Activated T-helper 17 cell treated with anti-CD3 and anti-CD28 coated beads, Interleukin-2, amount 50 U/mL, for 72 hours (primary cell): ENCODE data around the gene KRTAP4-6. TPM values are rescaled to one million over a fixed set of nuclear protein-coding genes. Genes with fewer than 3 reads are reported as not detected.
"Not testable (repeated sequence)": the region's sequence is repeated elsewhere in the genome, so short reads cannot be mapped to it uniquely, and the experiment has no call there.

Experiments used
- ATAC-seq: fragments of 150-1000 bp; cut with Tn5 transposase; replicated peaks from 2 replicates; pipeline ENCODE4 v1.10.0; 2021; ENCODE audit warnings: mild to moderate bottlenecking, moderate library complexity
- H3K27ac Mint-ChIP-seq: one replicate; pipeline ENCODE4 v1.8.0; 2022; ENCODE audit warnings: mixed read lengths
- H3K27me3 Mint-ChIP-seq: one replicate; pipeline ENCODE4 v1.8.0; 2022; ENCODE audit warnings: mixed read lengths
- H3K36me3 Mint-ChIP-seq: one replicate; pipeline ENCODE4 v1.8.0; 2022; ENCODE audit warnings: low read depth, mild to moderate bottlenecking, mixed read lengths
- H3K4me1 Mint-ChIP-seq: one replicate; pipeline ENCODE4 v1.8.0; 2022; ENCODE audit warnings: mixed read lengths
- H3K4me3 Mint-ChIP-seq: one replicate; pipeline ENCODE4 v1.8.0; 2022; ENCODE audit warnings: mild to moderate bottlenecking, mixed read lengths
- H3K9me3 Mint-ChIP-seq: one replicate; pipeline ENCODE4 v1.8.0; 2022; ENCODE audit warnings: mixed read lengths
- total RNA-seq, 2 donors: library from RNA; stranded (reverse); gene quantifications; one replicate each; pipeline ENCODE4 v1.2.3, GENCODE V29; 2022

KRTAP4-6 gene
- total RNA-seq = not detected

DNA sequence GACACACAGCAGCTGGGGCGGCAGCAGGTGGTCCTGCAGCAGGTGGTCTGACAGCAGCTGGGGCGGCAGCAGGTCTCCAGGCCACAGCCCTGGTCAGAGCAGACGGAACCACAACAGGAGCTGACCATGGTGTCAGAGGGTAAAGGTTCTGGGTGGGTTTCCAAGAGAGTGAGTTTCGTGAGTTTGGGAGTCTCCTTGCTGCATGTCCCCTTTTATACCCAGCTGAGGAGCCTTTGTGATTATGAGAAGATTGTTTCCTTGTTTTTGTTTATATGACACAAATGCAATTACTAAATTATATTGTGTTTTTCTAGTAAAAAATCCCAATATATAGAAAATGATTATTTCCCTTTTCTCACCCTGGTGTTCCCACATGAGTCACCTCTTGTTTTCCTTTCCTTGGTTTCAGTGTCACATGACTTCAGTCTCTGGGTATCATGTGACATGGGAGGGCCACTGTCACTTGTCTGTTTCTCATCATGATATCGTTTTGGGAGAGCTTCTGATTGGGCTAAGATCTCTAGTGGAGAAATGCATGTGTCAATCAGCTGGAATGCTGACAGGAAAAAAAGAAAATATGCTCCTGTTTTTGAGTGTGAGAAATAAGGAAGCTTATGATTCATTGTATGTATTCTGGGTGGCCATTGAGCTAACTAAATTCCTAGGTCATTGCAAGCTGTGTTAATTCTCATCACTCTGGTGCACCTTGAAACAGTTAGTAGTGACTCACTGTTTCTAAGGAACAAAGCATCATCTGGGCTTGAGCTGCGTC lies at the start of gene KRTAP4-6:
Gene KRTAP4-6, minus strand, starts transcription at position 185 of the 772 bp plus-strand sequence. Its CDS starts 57 bp downstream, at position 128.
- H3K27me3 Mint-ChIP-seq = no peaks in the 10 kb centered on the region
- peaks cover 23% of the 10 kb centered on the region for H3K9me3 Mint-ChIP-seq
- H3K4me3 Mint-ChIP-seq = no peak within 1 kb of the TSS
- no peaks in the 10 kb centered on the region for H3K36me3 Mint-ChIP-seq
- ATAC-seq = peak; percentile 19
- H3K27ac Mint-ChIP-seq = no peak within 1 kb of the TSS
- no peaks in the 10 kb centered on the region for H3K4me1 Mint-ChIP-seq

DNA sequence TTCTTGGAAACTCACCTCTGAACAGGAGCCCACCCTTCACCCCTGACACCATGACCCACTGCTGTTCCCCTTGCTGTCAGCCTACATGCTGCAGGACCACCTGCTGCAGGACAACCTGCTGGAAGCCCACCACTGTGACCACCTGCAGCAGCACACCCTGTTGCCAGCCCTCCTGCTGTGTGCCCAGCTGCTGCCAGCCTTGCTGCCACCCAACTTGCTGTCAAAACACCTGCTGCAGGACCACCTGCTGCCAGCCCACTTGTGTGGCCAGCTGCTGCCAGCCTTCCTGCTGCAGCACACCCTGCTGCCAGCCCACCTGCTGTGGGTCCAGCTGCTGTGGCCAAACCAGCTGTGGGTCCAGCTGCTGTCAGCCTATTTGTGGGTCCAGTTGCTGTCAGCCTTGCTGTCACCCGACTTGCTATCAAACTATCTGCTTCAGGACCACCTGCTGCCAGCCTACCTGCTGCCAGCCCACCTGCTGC lies 49.5 kb upstream of the KRTAP4-6 start, which contains the start of gene KRTAP9-1:
Gene KRTAP9-1, plus strand, starts transcription at position 51 of the 482 bp plus-strand sequence. Its CDS starts 0 bp downstream, at position 51.
- not testable (repeated sequence) for H3K27ac Mint-ChIP-seq, H3K4me3 Mint-ChIP-seq, H3K27me3 Mint-ChIP-seq, H3K9me3 Mint-ChIP-seq, ATAC-seq, H3K4me1 Mint-ChIP-seq, H3K36me3 Mint-ChIP-seq

DNA sequence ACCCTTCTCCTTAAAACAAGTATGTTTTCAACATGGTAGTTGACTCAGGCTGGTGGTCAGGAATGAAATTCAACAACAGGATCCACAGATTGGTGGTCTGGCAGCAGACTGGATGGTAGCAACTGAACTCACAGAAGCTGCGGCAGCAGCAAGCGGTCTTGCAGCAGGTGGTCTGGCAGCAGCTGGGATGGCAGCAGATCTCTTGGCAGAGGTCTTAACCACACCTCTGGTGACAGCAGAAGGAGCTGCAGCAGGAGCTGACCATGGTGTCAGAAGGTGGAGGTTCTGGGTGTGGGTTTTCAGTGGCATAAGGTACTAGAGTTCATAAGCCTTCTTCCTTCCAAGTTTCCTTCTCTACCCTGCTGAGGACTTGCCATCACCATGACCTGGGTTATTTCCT lies 46.5 kb upstream of the KRTAP4-6 start:
- no peaks in the 10 kb centered on the region for H3K36me3 Mint-ChIP-seq
- no peaks in the 10 kb centered on the region for H3K4me1 Mint-ChIP-seq
- no peak overlapping the region for H3K27ac Mint-ChIP-seq
- ATAC-seq = no peak
- no peaks in the 10 kb centered on the region for H3K9me3 Mint-ChIP-seq
- H3K27me3 Mint-ChIP-seq = peaks cover 14% of the 10 kb centered on the region
- H3K4me3 Mint-ChIP-seq = no peak overlapping the region

DNA sequence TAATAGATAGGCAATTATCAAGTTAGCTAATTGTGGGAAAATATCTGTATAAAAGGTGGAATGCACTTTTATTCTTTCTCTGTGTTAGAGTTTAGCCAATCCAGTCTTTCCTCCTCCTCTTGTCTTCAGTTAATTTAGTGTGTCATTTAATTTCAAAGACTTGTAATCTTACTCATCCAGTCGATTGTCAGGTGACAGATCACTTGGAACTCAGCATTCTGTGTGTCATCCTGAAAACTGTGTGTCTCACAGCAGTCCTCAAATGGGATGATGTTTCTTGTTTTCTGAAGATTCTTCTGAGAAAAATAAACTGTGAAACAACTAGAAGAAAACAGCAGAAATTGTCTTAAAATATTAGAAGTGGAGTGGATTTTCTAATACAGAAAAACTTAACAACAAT lies 44.7 kb upstream of the KRTAP4-6 start:
- no peaks in the 10 kb centered on the region for H3K4me1 Mint-ChIP-seq
- peaks cover 9% of the 10 kb centered on the region for H3K27me3 Mint-ChIP-seq
- H3K4me3 Mint-ChIP-seq = no peak overlapping the region
- no peak overlapping the region for H3K27ac Mint-ChIP-seq
- ATAC-seq = no peak
- no peaks in the 10 kb centered on the region for H3K36me3 Mint-ChIP-seq
- no peaks in the 10 kb centered on the region for H3K9me3 Mint-ChIP-seq

DNA sequence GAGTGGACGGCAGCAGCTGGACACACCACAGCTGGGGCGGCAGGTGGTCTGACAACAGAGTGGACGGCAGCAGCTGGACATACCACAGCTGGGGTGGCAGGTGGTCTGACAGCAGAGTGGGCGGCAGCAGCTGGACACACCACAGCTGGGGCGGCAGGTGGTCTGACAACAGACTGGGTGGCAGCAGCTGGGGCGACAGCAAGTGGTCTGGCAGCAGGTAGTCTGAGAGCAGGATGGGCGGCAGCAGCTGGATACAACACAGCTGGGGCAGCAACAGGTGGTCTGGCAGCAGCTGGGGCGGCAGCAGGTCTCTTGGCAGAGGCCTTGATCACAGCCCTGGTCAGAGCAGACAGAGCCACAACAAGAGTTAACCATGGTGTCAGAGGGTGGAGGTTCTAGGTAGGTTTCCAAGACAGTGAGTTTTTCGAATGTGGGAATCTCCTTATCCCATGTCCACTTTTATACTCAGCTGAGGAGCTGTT lies 44.2 kb upstream of the KRTAP4-6 start, which contains the start of gene KRTAP4-1:
Gene KRTAP4-1, minus strand, starts transcription at position 432 of the 482 bp plus-strand sequence. Its CDS starts 57 bp downstream, at position 375.
- Mint-ChIP-seq H3K4me1 (no peaks in the 10 kb centered on the region), H3K9me3 (no peaks in the 10 kb centered on the region), H3K36me3 (no peaks in the 10 kb centered on the region), H3K4me3 (no peak within 1 kb of the TSS), H3K27ac (no peak within 1 kb of the TSS), H3K27me3 (peaks cover 9% of the 10 kb centered on the region)
- ATAC-seq = no peak

DNA sequence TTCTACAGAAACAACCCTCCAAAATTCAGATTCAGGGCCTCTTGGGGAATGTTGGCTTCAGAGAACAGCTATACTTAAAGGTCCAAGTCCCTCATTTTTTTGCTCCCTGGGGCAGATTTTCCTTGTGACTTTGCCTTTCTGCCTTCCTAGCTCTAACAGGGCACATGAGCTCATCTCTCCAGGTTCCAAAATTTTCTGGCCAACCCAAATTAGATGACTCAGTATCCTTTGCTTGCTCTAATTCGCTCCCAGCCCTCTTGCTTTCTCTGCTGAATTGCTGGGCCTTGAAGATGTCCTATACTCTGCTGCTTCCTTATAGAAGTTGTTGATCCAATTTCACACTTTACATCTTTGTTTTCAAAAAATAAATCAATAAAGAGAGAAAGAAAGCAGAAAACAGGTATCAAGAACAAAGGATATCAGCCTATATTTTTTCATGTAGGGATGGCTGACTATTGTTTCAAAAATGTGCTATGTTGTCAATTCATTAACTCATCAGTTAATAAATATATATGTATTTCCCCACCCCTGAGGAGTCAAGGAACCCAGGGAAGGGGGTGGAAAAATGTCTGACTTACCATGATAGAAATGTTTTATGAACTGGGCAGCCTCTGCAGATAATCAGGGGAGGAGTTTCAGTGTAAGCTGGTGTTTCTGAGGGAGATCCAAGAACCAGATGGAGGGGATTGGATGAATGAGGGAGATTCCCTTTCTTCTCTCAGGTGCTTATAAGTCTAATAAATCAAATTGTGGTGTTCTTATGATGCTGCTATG lies 38.7 kb upstream of the KRTAP4-6 start:
- no peaks in the 10 kb centered on the region for H3K9me3 Mint-ChIP-seq
- peak; percentile 26 for ATAC-seq
- no peak overlapping the region for H3K27ac Mint-ChIP-seq
- peaks cover under 1% of the 10 kb centered on the region for H3K27me3 Mint-ChIP-seq
- H3K36me3 Mint-ChIP-seq = no peaks in the 10 kb centered on the region
- no peaks in the 10 kb centered on the region for H3K4me1 Mint-ChIP-seq
- no peak overlapping the region for H3K4me3 Mint-ChIP-seq

DNA sequence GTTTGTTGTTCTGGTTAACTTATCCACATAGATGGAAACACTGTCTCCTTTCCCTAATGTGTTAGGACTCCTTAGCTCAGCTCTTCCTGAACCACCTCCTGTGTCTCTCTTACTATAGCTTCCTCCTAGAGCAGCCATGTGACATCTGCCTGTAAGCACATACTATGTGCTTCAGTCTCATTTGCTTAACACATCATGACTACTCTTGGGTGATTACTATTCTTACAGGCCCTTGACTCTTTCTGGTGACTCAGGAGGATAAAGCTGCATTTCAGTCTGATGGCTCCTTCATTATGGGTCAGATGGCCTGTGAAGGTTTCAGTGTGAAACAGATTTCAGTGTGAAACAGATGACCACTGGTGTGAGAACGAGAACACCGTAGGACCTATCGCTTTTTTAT lies 38.0 kb upstream of the KRTAP4-6 start:
- Mint-ChIP-seq H3K27ac (no peak overlapping the region), H3K36me3 (no peaks in the 10 kb centered on the region), H3K4me1 (no peaks in the 10 kb centered on the region), H3K27me3 (no peaks in the 10 kb centered on the region), H3K4me3 (no peak overlapping the region), H3K9me3 (no peaks in the 10 kb centered on the region)
- peak; percentile 90 for ATAC-seq

DNA sequence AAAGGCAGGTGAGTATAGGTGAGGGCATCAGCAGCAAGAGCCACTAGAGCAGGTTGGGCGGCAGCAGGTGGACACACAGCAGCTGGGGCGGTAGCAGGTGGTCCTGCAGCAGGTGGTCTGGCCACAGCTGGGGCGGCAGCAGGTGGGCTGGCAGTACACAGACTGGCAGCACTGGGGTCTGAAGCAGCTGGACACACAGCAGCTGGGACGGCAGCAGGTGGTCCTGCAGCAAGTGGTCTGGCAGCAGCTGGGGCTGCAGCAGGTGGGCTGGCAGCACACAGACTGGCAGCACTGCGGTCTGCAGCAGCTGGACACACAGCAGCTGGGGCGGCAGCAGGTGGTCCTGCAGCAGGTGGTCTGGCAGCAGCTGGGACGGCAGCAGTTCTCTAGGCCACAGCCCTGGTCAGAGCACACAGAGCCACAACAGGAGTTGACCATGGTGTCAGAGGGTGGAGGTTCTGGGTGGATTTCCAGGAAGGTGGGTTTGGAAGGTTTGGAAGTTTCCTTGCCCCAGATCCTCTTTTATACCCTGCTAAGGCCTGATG lies 37.5 kb upstream of the KRTAP4-6 start, which contains the start of gene KRTAP4-2:
Gene KRTAP4-2, minus strand, starts transcription at position 495 of the 545 bp plus-strand sequence. Its CDS starts 57 bp downstream, at position 438.
- no peaks in the 10 kb centered on the region for H3K36me3 Mint-ChIP-seq
- no peaks in the 10 kb centered on the region for H3K4me1 Mint-ChIP-seq
- no peak within 1 kb of the TSS for H3K4me3 Mint-ChIP-seq
- no peak within 1 kb of the TSS for H3K27ac Mint-ChIP-seq
- no peaks in the 10 kb centered on the region for H3K27me3 Mint-ChIP-seq
- H3K9me3 Mint-ChIP-seq = no peaks in the 10 kb centered on the region
- no peak for ATAC-seq

DNA sequence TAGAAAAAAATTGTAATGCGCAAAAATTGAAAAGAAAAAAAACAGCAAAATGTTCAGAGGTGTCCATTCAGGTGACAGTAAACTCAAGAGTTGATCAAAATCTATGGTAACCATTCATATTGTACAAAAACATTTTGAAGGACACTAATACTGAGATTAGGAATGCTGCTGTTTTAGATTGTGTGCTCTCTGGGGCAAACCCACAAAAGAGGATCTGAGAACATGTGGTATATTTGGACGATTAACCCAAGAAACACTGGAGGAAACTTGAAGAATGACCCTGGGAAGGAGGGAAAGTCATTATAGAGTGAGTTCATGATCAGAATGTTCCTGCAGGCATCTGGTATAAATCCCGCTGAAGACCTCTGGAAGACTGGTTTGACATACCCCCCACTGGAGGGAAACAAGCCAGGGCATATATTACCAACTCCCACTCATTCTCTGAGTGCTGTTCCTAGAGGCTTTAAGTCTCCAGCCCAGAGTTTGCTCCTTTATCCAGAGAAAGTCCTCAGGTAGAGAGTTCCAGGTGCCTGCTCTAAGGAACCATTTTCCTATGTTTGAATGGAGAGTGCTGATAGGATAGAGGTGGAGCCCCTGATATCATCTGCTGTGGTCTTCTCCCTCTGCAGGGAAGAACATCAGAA lies 36.5 kb upstream of the KRTAP4-6 start:
- Mint-ChIP-seq H3K4me1 (no peaks in the 10 kb centered on the region), H3K36me3 (no peaks in the 10 kb centered on the region), H3K4me3 (no peak overlapping the region), H3K9me3 (no peaks in the 10 kb centered on the region), H3K27me3 (no peaks in the 10 kb centered on the region), H3K27ac (no peak overlapping the region)
- no peak for ATAC-seq

DNA sequence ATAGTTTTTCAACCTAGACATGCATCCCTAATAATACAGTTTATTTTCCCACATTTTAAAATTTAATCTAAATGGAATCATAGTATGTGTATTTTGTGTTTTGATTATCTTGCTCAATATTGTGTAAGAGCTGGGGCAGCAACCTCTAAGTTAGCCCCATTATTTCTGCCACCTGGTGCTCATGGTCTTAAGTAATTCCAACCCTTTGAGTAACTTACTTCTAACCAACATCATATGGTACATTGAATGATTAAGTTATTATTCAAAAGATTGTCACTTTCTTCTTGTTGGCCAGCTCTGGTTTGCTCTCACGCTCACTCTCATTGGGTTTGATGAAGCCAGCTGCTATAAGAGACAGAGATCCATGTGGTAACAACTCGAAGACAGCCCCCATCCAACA lies 31.5 kb upstream of the KRTAP4-6 start:
- Mint-ChIP-seq H3K4me3 (no peak overlapping the region), H3K36me3 (no peaks in the 10 kb centered on the region), H3K9me3 (no peaks in the 10 kb centered on the region), H3K4me1 (no peaks in the 10 kb centered on the region), H3K27me3 (no peaks in the 10 kb centered on the region), H3K27ac (no peak overlapping the region)
- no peak for ATAC-seq

DNA sequence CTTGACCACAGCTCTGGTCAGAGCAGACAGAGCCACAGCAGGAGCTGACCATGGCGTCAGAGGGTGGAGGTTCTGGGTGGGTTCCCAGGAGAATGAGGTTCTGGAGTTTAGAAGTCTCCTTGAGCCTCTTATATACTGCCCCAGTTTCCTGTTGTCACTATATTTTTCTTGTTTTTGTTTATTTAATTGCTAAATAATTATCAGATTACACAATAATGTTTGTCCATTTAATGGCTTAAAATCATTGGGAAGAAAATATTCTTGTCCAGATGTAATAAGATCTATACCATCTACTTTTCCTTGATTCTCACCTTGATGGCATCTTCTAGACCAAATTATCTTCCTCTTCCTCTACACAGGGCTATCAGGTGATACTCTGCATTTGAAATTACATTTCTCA lies 27.8 kb upstream of the KRTAP4-6 start, which contains the start of gene KRTAP4-3:
Gene KRTAP4-3, minus strand, starts transcription at position 101 of the 400 bp plus-strand sequence. Its CDS starts 49 bp downstream, at position 52.
- Mint-ChIP-seq H3K36me3 (no peaks in the 10 kb centered on the region), H3K27ac (no peak within 1 kb of the TSS), H3K4me1 (no peaks in the 10 kb centered on the region), H3K4me3 (no peak within 1 kb of the TSS), H3K27me3 (peaks cover 2% of the 10 kb centered on the region), H3K9me3 (no peaks in the 10 kb centered on the region)
- ATAC-seq = no peak

DNA sequence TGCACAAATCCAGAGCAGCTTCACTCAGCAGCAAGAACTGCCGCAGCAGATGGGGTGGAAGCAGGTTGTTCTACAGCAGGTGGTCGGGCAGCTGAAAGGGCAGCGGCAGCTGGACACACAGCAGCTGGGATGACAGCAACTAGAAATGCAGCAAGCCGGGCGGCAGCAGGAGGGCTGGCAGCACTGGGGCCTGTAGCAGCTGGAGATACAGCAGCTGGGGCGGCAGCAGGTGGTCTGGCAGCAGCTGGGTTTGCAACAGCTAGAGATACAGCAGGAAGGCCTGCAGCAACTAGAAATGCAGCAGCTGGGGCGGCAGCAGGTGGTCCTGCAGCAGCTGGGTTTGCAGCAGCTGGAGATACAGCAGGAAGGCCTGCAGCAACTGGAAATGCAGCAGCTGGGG lies 27.2 kb upstream of the KRTAP4-6 start:
- H3K36me3 Mint-ChIP-seq = no peaks in the 10 kb centered on the region
- ATAC-seq = no peak
- peaks cover 3% of the 10 kb centered on the region for H3K27me3 Mint-ChIP-seq
- H3K9me3 Mint-ChIP-seq = no peaks in the 10 kb centered on the region
- no peaks in the 10 kb centered on the region for H3K4me1 Mint-ChIP-seq
- H3K27ac Mint-ChIP-seq = no peak overlapping the region
- H3K4me3 Mint-ChIP-seq = no peak overlapping the region

DNA sequence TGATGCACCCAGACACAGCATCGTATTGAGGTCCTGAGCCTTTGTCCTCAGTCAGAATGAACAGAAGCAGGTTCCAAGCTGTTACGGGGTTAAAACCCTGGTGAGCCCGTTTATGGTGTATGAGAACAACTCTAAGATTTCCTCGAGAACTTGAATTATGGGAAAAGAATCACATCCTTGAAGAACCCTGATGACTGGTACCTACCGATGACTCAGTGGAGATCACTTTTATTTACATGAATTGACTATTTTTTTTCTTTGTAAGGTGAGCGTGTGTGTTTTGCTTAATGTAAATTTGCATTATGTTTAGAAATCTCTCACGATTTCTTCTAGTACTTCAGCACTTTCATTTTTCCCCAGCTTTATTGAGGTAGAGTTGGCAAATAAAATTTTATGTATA lies 23.5 kb upstream of the KRTAP4-6 start:
- Mint-ChIP-seq H3K4me1 (no peaks in the 10 kb centered on the region), H3K4me3 (no peak overlapping the region), H3K9me3 (no peaks in the 10 kb centered on the region), H3K27me3 (peaks cover 3% of the 10 kb centered on the region), H3K36me3 (no peaks in the 10 kb centered on the region), H3K27ac (no peak overlapping the region)
- no peak for ATAC-seq

DNA sequence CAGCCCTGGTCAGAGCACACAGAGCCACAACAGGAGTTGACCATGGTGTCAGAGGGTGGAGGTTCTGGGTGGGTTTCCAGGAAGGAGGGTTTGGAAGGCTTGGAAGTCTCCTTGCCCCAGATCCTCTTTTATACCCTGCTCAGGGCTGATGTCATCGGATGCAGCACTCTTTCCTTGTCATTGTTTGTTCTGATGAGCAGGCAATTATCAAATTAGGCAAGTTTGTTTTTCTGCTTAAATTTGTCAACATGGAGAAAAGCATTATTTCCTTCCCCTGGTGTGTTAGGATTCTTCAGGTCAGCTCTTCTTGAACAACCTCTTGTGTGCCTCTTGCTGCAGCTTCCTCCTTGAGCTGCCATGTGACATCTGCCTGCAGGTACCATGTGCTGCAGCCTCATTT lies 20.3 kb upstream of the KRTAP4-6 start, which contains the start of gene KRTAP4-4:
Gene KRTAP4-4, minus strand, starts transcription at position 101 of the 400 bp plus-strand sequence. Its CDS starts 57 bp downstream, at position 44.
- no peak within 1 kb of the TSS for H3K27ac Mint-ChIP-seq
- H3K27me3 Mint-ChIP-seq = peaks cover 8% of the 10 kb centered on the region
- H3K36me3 Mint-ChIP-seq = no peaks in the 10 kb centered on the region
- no peaks in the 10 kb centered on the region for H3K4me1 Mint-ChIP-seq
- ATAC-seq = no peak
- H3K9me3 Mint-ChIP-seq = no peaks in the 10 kb centered on the region
- no peak within 1 kb of the TSS for H3K4me3 Mint-ChIP-seq
